GM19239 (cell line): ENCODE measurements around the gene PLCG2.

Source experiments
- DNase-seq: peaks from one replicate; pipeline ENCODE4 v3.0.0; 2011; ENCODE audit warnings: low spot score; ENCODE audit not compliant: insufficient read length
- FAIRE-seq: peaks from 2 replicates; lab custom pipeline; 2011; peaks lifted over from hg19 to GRCh38; lab: Jason Lieb, UNC

The PLCG2 gene

GRCh38 chr16:82011199-82011641, 232.1 kb downstream of the PLCG2 start, which contains the start of gene SDR42E1:
TSS of gene SDR42E1 (minus strand) at chr16:82011470. CDS start at chr16:82000858, 10,612 bp downstream.
- peak; percentile 54 for DNase-seq
- FAIRE-seq: peak; percentile 76
